Omental fat pad (tissue), 4 donors: ENCODE results near the gene SCARF1. TPM values are rescaled to one million over a fixed set of nuclear protein-coding genes. Genes with fewer than 3 reads are reported as not detected.

ENCODE experiments used
- ATAC-seq: fragments of 150-250 bp; one replicate; pipeline ENCODE4 v1.9.1; 2016; ENCODE audit warnings: mild to moderate bottlenecking, moderate library complexity; ENCODE audit not compliant: low FRiP score
- DNase-seq: peaks from one replicate; pipeline ENCODE4 v3.0.0-alpha.2; 2019; ENCODE audit warnings: low spot score
- total RNA-seq, 4 donors: library from RNA; depleted of rRNA; stranded (reverse); fragments of >200 nt; gene quantifications; one replicate each; pipeline ENCODE4 v1.1.0, GENCODE V29; 2016
- TF ChIP-seq, protein P1 (sequence below), 3 donors: fragments of 450-650 bp; IDR thresholded peaks; one replicate each; pipeline ENCODE4 v1.5.1; 2016 to 2017; ENCODE audit warnings: antibody characterized with exemption in 3 of 3, mild to moderate bottlenecking in 3 of 3, moderate library complexity in 2 of 3

Gene SCARF1
- total RNA-seq, 4 donors from 2014 or later = 7.2 to 43.0 (median 18.8) TPM

DNA sequence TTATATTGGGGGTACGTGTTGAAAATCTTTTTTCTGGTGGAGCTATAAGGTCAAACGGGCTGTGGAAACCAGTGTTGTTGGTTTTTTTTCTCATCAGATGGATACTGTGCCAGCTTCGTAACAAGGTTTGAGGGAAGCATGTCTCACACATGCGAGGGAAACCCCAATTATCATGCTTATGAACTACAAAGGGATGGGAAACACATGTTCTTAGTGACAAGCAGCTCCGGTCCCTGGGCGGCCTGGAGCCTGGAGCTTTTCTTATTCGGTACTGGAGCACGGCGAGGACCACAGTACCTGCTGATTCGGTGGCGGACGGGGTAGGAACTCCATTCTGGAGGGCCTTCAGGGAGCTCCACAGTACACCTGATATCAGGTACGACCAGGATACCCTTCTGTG, 29.4 kb downstream of the SCARF1 start:
- no peak for ATAC-seq
- TF ChIP-seq, protein P1, sequence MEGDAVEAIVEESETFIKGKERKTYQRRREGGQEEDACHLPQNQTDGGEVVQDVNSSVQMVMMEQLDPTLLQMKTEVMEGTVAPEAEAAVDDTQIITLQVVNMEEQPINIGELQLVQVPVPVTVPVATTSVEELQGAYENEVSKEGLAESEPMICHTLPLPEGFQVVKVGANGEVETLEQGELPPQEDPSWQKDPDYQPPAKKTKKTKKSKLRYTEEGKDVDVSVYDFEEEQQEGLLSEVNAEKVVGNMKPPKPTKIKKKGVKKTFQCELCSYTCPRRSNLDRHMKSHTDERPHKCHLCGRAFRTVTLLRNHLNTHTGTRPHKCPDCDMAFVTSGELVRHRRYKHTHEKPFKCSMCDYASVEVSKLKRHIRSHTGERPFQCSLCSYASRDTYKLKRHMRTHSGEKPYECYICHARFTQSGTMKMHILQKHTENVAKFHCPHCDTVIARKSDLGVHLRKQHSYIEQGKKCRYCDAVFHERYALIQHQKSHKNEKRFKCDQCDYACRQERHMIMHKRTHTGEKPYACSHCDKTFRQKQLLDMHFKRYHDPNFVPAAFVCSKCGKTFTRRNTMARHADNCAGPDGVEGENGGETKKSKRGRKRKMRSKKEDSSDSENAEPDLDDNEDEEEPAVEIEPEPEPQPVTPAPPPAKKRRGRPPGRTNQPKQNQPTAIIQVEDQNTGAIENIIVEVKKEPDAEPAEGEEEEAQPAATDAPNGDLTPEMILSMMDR (IDR thresholded peaks at IDR 0.05) = no peak

DNA sequence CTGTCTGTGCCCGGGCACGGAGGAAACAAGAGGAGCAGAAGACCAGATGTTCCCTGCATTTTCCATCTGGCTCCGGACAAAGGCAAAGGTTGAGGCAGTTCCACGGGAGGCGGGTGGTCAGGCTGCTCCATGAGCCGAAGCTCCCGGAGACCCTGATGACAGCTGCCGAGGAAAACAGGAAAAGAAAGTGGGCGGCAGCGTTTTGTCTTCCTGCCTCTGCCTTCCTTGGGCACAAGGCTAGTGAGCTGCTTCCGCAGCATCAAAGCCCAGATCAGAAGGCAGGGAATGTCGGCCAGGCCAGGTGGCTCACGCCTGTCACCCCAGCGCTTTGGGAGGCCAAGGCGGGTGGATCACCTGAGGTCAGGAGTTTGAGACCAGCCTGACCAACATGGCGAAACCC, 33.1 kb downstream of the SCARF1 start:
- ATAC-seq (no peak), DNase-seq (no peak)
- TF ChIP-seq, protein P1 (IDR thresholded peaks at IDR 0.05) = no peak

More for the DNA sequence above, 29.4 kb downstream of the SCARF1 start:
- DNase-seq = no peak

DNA sequence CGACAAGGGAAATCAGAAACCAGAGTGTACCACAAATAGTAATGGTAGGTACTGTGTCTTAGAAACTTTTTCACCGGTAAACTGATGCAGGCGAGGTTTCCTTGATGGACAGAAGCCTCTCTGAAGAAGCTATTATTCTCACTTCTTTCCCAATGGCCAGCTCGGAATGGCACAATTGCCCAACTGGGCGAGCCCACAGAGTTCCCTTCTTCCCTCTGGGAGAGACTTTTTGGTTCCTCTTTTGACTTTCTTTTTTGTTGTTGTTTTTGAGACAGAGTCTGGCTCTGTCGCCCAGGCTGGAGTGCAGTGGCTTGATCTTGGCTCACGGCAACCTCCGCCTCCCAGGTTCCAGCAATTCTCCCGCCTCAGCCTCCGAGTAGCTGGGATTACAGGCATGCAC, 33.8 kb downstream of the SCARF1 start:
- TF ChIP-seq, protein P1 (IDR thresholded peaks at IDR 0.05) = no peak
- DNase-seq (no peak), ATAC-seq (no peak)

DNA sequence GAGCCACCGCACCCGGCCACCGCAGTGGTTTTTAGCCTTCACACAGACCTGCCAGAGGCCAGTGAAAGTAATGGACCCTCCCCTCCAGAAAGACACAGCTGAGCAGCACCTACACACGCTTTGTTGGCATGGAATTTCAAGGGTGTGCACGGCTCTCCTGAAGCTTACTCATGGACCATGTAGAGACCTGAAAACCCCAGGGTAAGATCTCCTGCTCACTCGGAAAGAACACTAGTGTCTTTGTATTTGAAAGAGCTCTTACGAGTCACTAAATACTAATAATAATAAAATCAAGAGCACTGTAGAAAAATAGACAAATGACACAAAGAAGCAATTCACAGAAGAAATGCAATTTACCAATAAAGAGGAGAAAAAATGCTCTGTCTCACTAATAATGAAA, 36.9 kb downstream of the SCARF1 start:
- DNase-seq (no peak), ATAC-seq (no peak)
- TF ChIP-seq, protein P1 (IDR thresholded peaks at IDR 0.05) = no peak

DNA sequence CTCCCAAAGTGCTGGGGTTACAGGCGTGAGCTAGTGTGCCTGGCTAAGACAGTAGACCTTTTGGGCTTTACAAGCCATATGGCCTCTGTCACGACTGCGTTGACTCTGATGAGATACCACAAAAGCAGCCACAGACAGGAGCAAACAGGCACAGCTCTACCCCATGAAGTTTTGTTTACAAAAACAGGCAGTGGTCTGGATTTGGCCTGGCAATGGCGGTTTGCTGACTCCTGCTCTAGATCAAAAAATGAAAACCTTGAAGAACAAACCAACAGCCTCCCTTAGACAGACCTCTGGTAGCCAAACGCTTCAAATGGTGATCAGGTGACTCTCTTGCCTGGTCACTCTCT, 37.6 kb downstream of the SCARF1 start:
- DNase-seq = no peak
- ATAC-seq = no peak

DNA sequence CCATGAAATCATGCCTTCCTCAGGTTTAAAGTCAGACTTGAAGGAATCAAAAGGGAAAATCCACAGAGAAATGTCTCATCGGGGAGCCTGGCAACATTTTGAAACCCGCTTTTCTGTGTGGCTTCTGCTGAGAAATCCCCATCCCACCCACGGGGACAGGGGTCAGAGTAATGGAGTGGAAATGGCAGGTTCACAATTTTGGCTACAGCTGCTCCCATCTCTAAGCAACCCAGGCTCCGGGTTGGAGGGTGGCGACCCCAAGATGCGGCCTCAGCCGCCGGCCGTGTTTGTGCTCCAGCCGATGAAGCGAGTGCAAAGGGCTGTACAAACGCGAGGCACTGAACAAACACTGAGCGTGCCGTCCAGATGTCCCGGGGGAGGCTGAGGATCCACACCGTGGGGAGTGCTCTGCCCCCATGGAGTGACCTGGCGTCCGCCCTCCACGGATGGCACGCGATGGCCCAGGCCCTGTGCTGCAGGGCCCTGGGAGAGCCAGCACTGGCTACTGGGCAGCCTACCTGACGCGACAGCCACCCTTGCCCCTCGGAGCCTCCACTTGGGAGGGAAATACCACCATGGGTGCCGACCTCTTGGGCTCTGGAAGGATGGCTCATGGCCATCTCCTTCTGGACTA, 39.1 kb downstream of the SCARF1 start:
- no peak for ATAC-seq
- TF ChIP-seq, protein P1 (IDR thresholded peaks at IDR 0.05) = no peak

More for the DNA sequence above, 37.6 kb downstream of the SCARF1 start:
- TF ChIP-seq, protein P1 (IDR thresholded peaks at IDR 0.05) = no peak

DNA sequence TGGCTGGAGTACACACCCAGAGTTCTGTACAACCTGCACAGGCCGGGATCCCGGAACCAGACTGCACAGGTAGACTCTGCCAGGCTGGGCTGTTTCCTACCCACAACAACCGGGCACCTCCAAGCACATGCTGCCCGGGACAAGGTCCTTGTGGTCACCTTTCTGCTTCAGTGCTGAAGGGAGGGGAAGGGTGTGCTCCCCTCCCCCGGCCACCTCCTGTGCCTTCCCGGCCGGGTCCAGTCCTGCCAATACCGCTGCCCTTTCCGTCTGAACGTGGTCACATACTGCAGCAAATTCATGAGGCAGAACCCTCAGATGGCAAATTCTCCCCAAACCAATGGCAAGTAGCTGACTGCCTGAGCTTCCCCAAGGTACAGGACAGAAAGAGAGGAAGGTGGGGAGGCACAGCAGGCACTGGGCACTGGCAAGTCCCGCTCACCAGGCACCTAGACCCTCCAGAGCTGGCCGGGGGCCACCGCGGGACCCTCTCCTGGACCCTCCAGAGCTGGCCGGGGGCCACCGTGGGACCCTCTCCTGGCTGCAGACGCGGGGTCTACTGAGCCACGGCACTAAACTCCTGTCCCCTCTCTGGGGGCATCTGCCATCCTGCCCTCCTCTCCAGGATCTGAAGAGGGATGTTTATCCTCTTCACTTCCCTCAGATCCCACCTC, 39.7 kb downstream of the SCARF1 start:
- DNase-seq (no peak), ATAC-seq (no peak)
- TF ChIP-seq, protein P1 (IDR thresholded peaks at IDR 0.05) = no peak

More for the DNA sequence above, 39.1 kb downstream of the SCARF1 start:
- DNase-seq = no peak
